RWPE1 (cell line): Measurements from ENCODE around the gene SPRED3.
A peak's percentile ranks its signal among the peaks of the same experiment; 100 is the strongest.

Source experiments
- CTCF ChIA-PET: fragments of 350-600 bp; sonication (Branson Sonifier 250); formaldehyde crosslinking; extraction: SDS; loops from one replicate; lab custom pipeline; 2021; lab: Yijun Ruan, JAX
- POLR2A ChIA-PET: fragments of 400-600 bp; formaldehyde crosslinking; extraction: SDS; loops from one replicate; lab custom pipeline; 2020; ENCODE audit warnings: antibody characterized with exemption; ENCODE audit not compliant: low non-redundant PET; lab: Yijun Ruan, JAX
- DNase-seq: peaks from one replicate; pipeline ENCODE4 v3.0.0; 2012; ENCODE audit warnings: low spot score
- H3K27ac ChIP-seq: fragments of 450-650 bp; 2 replicates; pipeline ENCODE4 v1.5.1; 2017
- TF ChIP-seq, protein P1 (sequence below): fragments of 450-650 bp; conservative IDR thresholded peaks from 2 replicates; pipeline ENCODE4 v1.5.1; 2017; ENCODE audit warnings: low read depth, mild to moderate bottlenecking

Gene SPRED3

GRCh38 chr19:38395381-38396114, 7.1 kb downstream of the SPRED3 start:
- TF ChIP-seq, protein P1, sequence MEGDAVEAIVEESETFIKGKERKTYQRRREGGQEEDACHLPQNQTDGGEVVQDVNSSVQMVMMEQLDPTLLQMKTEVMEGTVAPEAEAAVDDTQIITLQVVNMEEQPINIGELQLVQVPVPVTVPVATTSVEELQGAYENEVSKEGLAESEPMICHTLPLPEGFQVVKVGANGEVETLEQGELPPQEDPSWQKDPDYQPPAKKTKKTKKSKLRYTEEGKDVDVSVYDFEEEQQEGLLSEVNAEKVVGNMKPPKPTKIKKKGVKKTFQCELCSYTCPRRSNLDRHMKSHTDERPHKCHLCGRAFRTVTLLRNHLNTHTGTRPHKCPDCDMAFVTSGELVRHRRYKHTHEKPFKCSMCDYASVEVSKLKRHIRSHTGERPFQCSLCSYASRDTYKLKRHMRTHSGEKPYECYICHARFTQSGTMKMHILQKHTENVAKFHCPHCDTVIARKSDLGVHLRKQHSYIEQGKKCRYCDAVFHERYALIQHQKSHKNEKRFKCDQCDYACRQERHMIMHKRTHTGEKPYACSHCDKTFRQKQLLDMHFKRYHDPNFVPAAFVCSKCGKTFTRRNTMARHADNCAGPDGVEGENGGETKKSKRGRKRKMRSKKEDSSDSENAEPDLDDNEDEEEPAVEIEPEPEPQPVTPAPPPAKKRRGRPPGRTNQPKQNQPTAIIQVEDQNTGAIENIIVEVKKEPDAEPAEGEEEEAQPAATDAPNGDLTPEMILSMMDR, result no peak
- ChIA-PET CTCF (no interaction called here), POLR2A (no interaction called here)
- no peak overlapping the region for H3K27ac ChIP-seq
- no peak for DNase-seq

DNA sequence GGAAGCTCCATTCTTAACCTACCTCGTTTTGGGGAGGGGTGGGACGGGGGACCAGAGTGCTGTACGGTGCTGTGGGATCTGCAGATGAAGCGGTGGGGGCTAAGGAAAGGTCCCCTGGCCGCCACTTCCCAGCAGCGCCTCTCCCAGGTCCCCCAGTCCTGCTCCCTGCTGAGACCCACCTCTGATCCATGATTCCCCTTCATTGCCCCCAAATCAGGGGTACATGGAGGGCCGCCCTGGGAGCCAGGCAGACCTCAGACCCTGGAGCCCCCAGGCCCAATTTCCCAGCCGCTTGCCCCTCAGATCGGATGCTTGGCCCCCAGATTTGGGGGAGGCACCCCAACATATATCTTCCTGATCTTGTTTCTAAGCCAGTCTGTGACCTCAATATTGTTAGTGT, 10.6 kb downstream of the SPRED3 start:
- H3K27ac ChIP-seq, result no peak overlapping the region
- CTCF ChIA-PET, result no interaction called here
- TF ChIP-seq, protein P1, result no peak
- DNase-seq, result no peak
- POLR2A ChIA-PET, result no interaction called here

DNA sequence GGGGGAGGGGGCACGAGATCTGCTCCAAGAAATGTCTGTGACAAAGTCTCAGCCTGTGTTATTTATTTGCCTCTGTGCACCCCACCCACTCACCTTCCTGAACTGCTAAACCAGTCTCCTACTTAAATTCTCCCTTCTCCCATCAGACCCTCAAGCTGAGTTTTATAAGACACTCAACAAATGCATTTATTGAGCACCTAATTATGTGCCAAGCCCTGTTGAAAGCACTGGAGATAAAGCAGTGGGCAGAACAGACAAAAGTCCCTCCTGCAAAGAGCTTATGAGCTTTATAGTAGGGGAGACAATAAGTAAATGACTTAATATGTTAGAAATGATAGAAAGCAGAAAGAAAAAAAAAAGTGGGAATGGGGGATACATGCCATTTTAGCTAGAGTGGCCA, 11.0 kb downstream of the SPRED3 start:
- CTCF ChIA-PET, result no interaction called here

GRCh38 chr19:38400361-38400760, 11.9 kb downstream of the SPRED3 start:
- CTCF ChIA-PET, result no interaction called here
- no peak overlapping the region for H3K27ac ChIP-seq
- DNase-seq, result no peak
- TF ChIP-seq, protein P1, result no peak
- POLR2A ChIA-PET, result no interaction called here

More for the DNA sequence above, 11.0 kb downstream of the SPRED3 start:
- no peak for DNase-seq
- no peak overlapping the region for H3K27ac ChIP-seq
- POLR2A ChIA-PET, result no interaction called here
- TF ChIP-seq, protein P1, result no peak

DNA sequence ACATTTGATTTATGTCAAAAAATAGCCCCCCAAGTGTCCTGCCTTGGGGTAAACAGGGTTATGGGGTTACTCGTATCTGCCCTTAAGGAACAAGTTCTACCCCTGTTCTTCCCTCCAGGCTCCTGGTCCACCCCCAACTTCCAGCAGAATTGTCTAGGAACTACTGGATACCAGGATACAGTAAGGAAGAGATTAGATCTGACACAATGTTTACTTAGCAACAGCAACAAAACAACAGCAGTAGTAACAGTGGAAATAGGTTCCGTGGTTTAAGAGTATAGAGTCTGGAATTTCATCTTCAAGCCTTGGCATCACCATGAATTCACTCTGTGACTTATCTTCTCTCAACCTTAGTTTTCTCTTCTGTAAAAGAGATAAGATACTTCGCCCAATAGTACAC, 12.7 kb downstream of the SPRED3 start:
- POLR2A ChIA-PET, result no interaction called here
- CTCF ChIA-PET, result no interaction called here
- no peak for DNase-seq

GRCh38 chr19:38402623-38402966, 14.1 kb downstream of the SPRED3 start:
- POLR2A ChIA-PET, result interaction anchor here (0.6 kb wide), 1 partner anchor 13 kb away, joined by 4 read pairs; no protein-coding TSS in a partner anchor
- DNase-seq, result no peak
- CTCF ChIA-PET, result interaction anchor here (0.5 to 1.8 kb wide), 12 partner anchors 9 to 677 kb away, joined by 3 to 7 read pairs (median 4); partner anchors contain the start of genes MRPS12 and SARS2
- peak overlapping the region; percentile 78 for H3K27ac ChIP-seq
- TF ChIP-seq, protein P1, result no peak

More for the DNA sequence above, 12.7 kb downstream of the SPRED3 start:
- H3K27ac ChIP-seq, result no peak overlapping the region
- TF ChIP-seq, protein P1, result no peak
